Lung (tissue), 12 donors: ENCODE results near the gene SLIT1. TPM values are rescaled to one million over a fixed set of nuclear protein-coding genes. Genes with fewer than 3 reads are reported as not detected.

ENCODE experiments used
- ATAC-seq: fragments of 200-7000 bp; cut with Tn5 transposase; one replicate; pipeline ENCODE4 v1.9.1; 2020; ENCODE audit warnings: moderate number of reproducible peaks; ENCODE audit not compliant: insufficient read depth, low FRiP score
- DNase-seq, 3 donors: peaks; one replicate each; pipeline ENCODE4 v3.0.0-alpha.2; 2013 to 2017
- H3K27ac ChIP-seq, 2 donors: one replicate each; pipeline ENCODE4 v1.5.1; 2013; ENCODE audit warnings: mild to moderate bottlenecking in 2 of 2, moderate library complexity in 2 of 2, control low read depth in 1 of 2, inconsistent platforms in 1 of 2, low read depth in 1 of 2, low read length in 1 of 2
- H3K27me3 ChIP-seq, 3 donors: one replicate each; pipeline ENCODE4 v1.5.1; 2013; ENCODE audit warnings: low read length in 2 of 3; ENCODE audit not compliant: control insufficient read depth in 3 of 3, insufficient read depth in 3 of 3
- H3K36me3 ChIP-seq, 4 donors: one replicate each; pipeline ENCODE4 v1.5.1; 2013; ENCODE audit warnings: low read length in 4 of 4, mild to moderate bottlenecking in 1 of 4, moderate library complexity in 1 of 4; ENCODE audit not compliant: control insufficient read depth in 4 of 4, insufficient read depth in 4 of 4
- H3K4me1 ChIP-seq, 5 donors: one replicate each; pipeline ENCODE4 v1.5.1; 2013; ENCODE audit warnings: low read length in 5 of 5, mild to moderate bottlenecking in 2 of 5, moderate library complexity in 1 of 5; ENCODE audit not compliant: control insufficient read depth in 5 of 5, insufficient read depth in 5 of 5
- H3K4me3 ChIP-seq: one replicate; pipeline ENCODE4 v1.5.1; 2013; ENCODE audit warnings: mild to moderate bottlenecking, control low read depth, moderate library complexity
- H3K9ac ChIP-seq, 2 donors: one replicate each; pipeline ENCODE4 v1.5.1; 2013; ENCODE audit warnings: low read length in 2 of 2, control low read depth in 1 of 2; ENCODE audit not compliant: insufficient read depth in 1 of 2
- H3K9me3 ChIP-seq, 4 donors: one replicate each; pipeline ENCODE4 v1.5.1; 2013; ENCODE audit warnings: low read length in 3 of 4, mild to moderate bottlenecking in 1 of 4, moderate library complexity in 1 of 4; ENCODE audit not compliant: control insufficient read depth in 4 of 4, insufficient read depth in 3 of 4
- WGBS, 2 donors: extraction: QIAGEN DNeasy Blood & Tissue Kit; methylation state at CpG; one replicate each; pipeline ENCODE4 v1.1.7; 2013; 5-methylcytosine and 5-hydroxymethylcytosine counted together
- polyA plus RNA-seq, 2 donors: library from polyadenylated mRNA; stranded (reverse); fragments of 200-250 nt; gene quantifications; one replicate each; pipeline ENCODE4 v1.2.1, GENCODE V29; 2013
- total RNA-seq, 2 donors: library from RNA; depleted of rRNA in 1 of 2; stranded (reverse); fragments of >200 nt in 1 of 2; gene quantifications; one replicate each; pipeline ENCODE4 v1.2.1, GENCODE V29; 2014 to 2021
- TF ChIP-seq, protein P1 (sequence below): IDR thresholded peaks from 2 replicates; pipeline ENCODE4 v1.5.1; 2012; ENCODE audit warnings: mild to moderate bottlenecking; ENCODE audit errors: control extremely low read depth, extremely low read depth
- donor health status: control.
- donor health status: control.
- donor health status: Bipolar disorder and iron deficiency.
- donor health status: healthy.
- donor health status: DM: yes; HTN: yes; CAD: no.

The SLIT1 gene
- total and polyA plus RNA-seq, 4 donors: 0.39 to 5.6 (median 0.57) TPM

DNA sequence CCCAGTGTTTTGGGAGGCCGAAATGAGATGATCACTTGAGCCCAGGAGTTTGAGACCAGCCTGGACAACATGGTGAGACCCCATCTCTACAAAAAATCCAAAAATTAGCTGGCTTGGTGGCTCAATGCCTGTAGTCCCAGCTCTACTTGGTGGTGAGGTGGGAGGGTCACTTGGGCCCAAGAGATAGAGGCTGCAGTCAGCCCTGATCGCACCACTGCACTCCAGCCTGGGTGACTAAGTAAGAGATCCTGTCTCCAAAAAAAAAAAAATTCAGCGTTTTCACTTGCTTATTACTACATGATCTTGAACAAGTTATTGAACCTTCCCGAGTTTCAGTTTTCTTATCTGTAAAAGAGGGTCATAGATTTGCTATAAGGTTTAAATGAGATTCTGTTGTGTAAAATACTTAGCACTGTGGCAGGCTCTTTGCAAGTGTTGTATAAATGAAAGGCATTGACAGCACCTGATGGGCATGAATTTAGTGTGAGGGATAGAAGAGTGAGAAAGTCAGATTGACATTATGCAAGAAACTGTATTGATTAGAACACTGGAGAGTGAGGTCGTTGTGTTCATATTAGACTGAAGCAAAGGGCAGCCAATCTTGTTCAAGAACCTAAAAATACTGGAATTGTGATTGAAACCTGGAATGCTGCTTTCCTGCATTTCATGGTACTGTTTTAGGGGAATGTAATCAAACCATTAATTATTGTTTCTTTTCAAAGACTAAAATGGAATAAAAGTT, 216.9 kb downstream of the SLIT1 start:
- DNase-seq (no peak), ATAC-seq (no peak)
- H3K27me3 ChIP-seq: no peaks in the 10 kb centered on the region
- 94 to 96% methylated on average over 5 of the region's 5 CpGs for WGBS, 2 donors
- H3K9me3 ChIP-seq: no peaks in the 10 kb centered on the region
- H3K9ac ChIP-seq: no peak overlapping the region
- H3K36me3 ChIP-seq: no peaks in the 10 kb centered on the region
- no peak overlapping the region for H3K4me3 ChIP-seq
- H3K4me1 ChIP-seq: no peaks in the 10 kb centered on the region
- no peak overlapping the region for H3K27ac ChIP-seq
- TF ChIP-seq, protein P1, sequence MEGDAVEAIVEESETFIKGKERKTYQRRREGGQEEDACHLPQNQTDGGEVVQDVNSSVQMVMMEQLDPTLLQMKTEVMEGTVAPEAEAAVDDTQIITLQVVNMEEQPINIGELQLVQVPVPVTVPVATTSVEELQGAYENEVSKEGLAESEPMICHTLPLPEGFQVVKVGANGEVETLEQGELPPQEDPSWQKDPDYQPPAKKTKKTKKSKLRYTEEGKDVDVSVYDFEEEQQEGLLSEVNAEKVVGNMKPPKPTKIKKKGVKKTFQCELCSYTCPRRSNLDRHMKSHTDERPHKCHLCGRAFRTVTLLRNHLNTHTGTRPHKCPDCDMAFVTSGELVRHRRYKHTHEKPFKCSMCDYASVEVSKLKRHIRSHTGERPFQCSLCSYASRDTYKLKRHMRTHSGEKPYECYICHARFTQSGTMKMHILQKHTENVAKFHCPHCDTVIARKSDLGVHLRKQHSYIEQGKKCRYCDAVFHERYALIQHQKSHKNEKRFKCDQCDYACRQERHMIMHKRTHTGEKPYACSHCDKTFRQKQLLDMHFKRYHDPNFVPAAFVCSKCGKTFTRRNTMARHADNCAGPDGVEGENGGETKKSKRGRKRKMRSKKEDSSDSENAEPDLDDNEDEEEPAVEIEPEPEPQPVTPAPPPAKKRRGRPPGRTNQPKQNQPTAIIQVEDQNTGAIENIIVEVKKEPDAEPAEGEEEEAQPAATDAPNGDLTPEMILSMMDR: no peak

DNA sequence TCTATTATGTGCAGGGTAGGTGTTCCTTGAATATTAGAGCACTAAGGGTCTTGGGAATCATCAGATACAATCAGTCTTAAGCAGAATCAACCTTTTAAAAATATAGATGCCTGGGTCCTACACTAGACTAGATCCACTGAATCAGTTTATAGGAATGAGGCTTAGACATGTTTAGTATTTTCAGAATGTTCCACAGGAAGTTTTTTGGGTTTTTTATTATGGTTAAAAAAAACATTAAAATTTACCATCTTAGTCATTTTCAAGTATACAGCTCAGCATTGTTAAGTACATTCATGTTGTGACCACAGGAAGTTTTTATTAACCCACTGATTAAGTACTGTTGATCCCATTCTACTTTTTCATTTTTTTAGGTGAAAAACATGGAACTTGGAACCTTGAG, 217.9 kb downstream of the SLIT1 start:
- TF ChIP-seq, protein P1: no peak
- Histone ChIP-seq H3K36me3 (peaks cover 0 to 3% (median 0%) of the 10 kb centered on the region in 4 donors), H3K27me3 (no peaks in the 10 kb centered on the region), H3K4me1 (peaks cover 0 to 6% (median 0%) of the 10 kb centered on the region in 5 donors), H3K4me3 (no peak overlapping the region), H3K27ac (no peak overlapping the region), H3K9me3 (no peaks in the 10 kb centered on the region), H3K9ac (no peak overlapping the region)
- no peak for DNase-seq
- ATAC-seq: no peak

GRCh38 chr10:96964131-96964530, 221.6 kb downstream of the SLIT1 start:
- H3K9ac ChIP-seq: no peak overlapping the region
- WGBS, 2 donors: 99 to 100% methylated on average over 2 of the region's 2 CpGs
- peaks cover 0 to 7% (median 0%) of the 10 kb centered on the region in 5 donors for H3K4me1 ChIP-seq
- H3K36me3 ChIP-seq: peaks cover 0 to 5% (median 0%) of the 10 kb centered on the region in 4 donors
- no peak overlapping the region for H3K27ac ChIP-seq
- no peaks in the 10 kb centered on the region for H3K9me3 ChIP-seq
- DNase-seq (no peak), ATAC-seq (no peak)
- no peak overlapping the region for H3K4me3 ChIP-seq
- no peaks in the 10 kb centered on the region for H3K27me3 ChIP-seq
- TF ChIP-seq, protein P1: no peak
